RKO (cell line): ENCODE data around the gene DENND10.
"Not testable (repeated sequence)": the region's sequence is repeated elsewhere in the genome, so short reads cannot be mapped to it uniquely, and the experiment has no call there.

ENCODE experiments used
- DNase-seq: peaks from one replicate; pipeline ENCODE4 v3.0.0-alpha.2; 2016; ENCODE audit warnings: low spot score

DENND10 gene

DNA sequence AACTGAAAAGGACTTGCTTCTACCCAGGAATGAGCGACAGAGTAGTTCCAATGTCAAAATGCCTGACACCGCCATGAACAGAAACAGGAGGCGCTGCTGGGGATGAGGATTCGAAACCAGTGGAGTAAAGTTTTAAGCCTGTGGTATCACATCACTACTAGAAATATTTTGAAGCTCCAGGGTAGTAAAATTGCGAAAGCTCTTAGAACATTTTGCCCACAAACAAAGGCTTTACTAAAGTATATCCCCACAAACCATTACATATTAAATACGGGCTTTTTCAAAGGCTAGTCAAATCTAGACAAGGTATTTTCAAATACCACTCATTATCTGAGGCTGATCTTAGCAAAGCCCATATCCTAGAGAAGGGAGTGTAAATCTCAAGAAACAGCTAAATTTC, 72.3 kb downstream of the DENND10 start:
- no peak for DNase-seq

DNA sequence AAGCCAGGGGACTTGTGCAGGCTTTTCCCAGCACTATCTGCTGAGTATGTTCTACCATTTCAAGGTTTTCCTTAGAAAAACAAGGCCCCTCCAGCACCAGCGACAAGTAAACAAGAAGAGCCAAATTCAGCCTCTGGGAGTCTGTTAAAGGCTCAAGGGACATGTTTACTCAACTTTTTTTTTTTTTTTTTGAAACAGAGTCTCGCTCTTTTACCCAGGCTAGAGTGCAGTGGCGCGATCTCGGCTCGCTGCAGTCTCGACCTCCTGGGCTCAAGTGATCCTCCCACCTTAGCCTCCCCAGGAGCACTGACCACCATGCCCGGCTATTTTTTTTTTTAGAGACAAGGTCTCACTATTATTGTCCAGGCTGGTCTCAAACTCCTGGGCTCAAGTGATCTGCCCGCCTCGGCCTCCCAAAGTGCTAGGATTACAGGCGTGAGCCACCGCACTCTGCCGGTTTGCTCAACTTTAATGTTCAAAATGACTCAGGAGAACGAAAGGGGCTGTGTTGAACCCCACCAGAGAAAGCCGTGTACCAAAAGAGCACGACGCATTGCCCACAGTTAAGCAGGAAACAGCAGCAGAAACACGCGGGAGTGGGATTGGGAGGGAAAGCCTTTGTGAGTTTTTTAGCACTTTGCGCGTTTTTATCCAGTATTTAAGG, 73.9 kb downstream of the DENND10 start:
- peak; percentile 51 for DNase-seq

DNA sequence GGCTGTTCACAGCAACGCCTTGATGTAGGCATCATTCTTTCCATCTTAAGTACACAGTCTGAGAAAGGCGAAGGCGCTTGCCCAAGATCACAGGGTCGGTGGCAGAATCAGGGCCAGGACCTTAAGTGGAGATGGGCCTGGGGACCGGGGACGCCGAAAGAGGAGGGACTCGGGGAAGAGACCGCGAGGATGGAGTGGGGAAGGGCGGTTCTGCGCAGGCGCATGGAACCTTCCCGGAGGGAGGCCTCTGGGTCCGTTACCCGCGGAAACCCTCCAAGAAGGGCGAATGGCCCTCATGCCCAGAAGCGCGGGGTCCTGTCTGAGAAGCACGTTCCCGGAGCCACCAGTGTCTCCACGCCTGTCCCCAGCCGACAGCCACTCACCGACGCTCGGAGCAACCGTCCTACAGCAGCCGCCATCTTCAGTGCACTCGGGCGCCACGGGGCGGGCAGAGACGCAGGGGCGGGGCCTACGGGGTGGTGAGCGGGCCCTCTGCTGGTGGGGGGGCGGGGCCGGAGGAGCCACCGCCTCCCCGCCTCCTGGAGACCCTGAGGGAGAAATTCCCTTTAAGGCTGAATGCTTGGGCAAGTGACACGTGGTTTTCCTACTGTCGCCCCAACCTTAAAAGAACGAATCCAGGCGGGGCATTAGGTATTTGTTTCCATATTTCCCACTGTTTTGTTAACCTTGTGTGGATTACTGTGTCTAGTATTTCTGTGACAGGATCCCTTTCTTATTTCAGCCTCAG, 74.6 kb downstream of the DENND10 start, which contains the start of gene PRDX3:
PRDX3 (minus strand) TSS at position 441 of the 748 bp plus-strand sequence; CDS start at position 419, 22 bp downstream.
- peak; percentile 94 for DNase-seq

DNA sequence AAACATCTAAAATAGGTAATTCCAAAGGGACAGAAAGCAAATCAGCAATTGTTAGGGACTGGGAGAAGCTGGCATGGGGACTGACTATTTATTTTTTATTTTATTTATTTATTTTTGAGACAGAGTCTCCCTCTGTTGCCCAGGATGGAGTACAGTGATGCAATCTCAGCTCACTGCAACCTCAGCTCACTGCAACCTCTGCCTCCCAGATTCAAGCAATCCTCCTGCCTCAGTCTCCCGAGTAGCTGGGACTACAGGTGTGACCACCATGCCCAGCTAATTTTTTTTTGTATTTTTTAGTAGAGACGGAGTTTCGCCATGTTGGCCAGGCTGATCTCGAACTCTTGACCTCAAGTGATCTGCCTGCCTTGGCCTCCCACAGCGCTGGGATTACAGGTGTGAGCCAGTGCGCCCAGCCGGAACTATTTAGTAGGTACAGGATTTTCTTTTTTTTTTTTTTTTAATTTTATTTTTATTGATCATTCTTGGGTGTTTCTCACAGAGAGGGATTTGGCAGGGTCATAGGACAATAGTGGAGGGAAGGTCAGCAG, 77.0 kb downstream of the DENND10 start:
- not testable (repeated sequence) for DNase-seq

DNA sequence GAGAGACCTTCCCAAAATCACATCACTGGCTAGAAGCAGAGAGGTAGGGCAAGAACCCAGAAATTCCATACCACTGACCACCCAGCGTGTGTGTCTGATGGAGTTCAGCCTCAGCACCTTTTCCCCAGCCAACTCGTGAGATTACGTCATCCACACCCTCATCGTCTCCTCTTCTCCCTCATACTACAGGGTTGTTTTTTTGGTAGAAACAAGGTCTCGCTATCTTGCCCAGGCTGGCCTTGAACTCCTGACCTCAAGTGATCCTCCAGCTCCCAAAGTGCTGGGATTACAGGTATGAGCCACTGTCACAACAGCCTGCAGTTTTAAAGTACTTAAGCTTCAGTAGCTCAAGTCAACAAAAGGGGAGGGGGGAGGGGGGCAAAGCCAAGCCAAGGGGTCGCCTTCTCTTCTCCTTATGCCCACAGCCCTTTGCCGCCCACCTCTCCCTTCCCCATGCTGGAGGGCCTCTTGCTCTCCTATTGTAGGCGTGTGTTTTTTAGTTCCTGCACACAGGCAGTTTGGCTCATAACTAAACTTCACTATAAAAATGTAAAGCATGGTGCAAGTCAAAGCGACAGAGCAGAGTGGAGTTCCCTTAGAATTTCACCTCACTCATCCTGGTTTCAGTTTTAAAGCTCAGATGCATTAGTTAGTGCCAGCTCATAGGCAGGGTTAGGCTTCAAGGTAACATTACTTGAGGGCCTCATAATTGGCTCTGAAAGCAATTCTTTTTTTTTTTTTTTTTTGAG, 79.9 kb downstream of the DENND10 start:
- DNase-seq = no peak
